Measurements from ENCODE around the gene TIGAR. TPM values are rescaled to one million over a fixed set of nuclear protein-coding genes. Genes with fewer than 3 reads are reported as not detected.

TIGAR gene
- total RNA-seq, 2 experiments from 2014 or later: 5.3 to 7.1 TPM

- H3K27ac ChIP-seq (ENCODE audit: low read depth in 1 of 2, low read length in 2 of 2): peak overlapping the region; percentile 82 to 86
- peaks cover 48% of the 10 kb centered on the region for H3K4me1 Mint-ChIP-seq (ENCODE audit: low read depth)
- intact Hi-C loops (cut with DNase I, micrococcal nuclease): loop anchor here (1.0 to 10.0 kb wide), 2 partner anchors 308 to 399 kb away; partner anchors contain the start of gene PARP11 (in 1 of the 2)
These were observed 48.4 kb upstream of the TIGAR start for GRCh38 chr12:4272424-4273272.

GRCh38 chr12:4273273-4273651 lies 47.8 kb upstream of the TIGAR start:
- Mint-ChIP-seq H3K36me3 (ENCODE audit: low read depth) (peaks cover 73% of the 10 kb centered on the region), H3K27ac (peak overlapping the region; percentile 99), H3K4me1 (ENCODE audit: low read depth) (peaks cover 49% of the 10 kb centered on the region), H3K9me3 (no peaks in the 10 kb centered on the region), H3K27me3 (peaks cover 6% of the 10 kb centered on the region), H3K4me3 (peak overlapping the region; percentile 95)
- no peak for DNase-seq
- no peak for ATAC-seq (ENCODE audit: poor library complexity)
- POLR2A ChIA-PET: interaction anchor here (0.6 to 10.1 kb wide), 16 partner anchors 16 to 400 kb away, joined by 3 to 113 read pairs (median 4); partner anchors contain the start of genes AKAP3, NDUFA9 and PARP11
- no peaks in the 10 kb centered on the region for H3K27me3 ChIP-seq (ENCODE audit: control insufficient read depth in 1 of 2, insufficient read depth in 2 of 2, low read length in 2 of 2)
- peaks cover 25% of the 10 kb centered on the region for H3K36me3 ChIP-seq (ENCODE audit: insufficient read depth, low read length)
- no peaks in the 10 kb centered on the region for H3K9me3 ChIP-seq (ENCODE audit: control insufficient read depth in 1 of 2, insufficient read depth in 1 of 2, low read length in 2 of 2)
- intact Hi-C loops (cut with DNase I, micrococcal nuclease): loop anchor here (10.0 kb wide), 1 partner anchor 308 kb away; no protein-coding TSS in a partner anchor
- TF ChIP-seq CTCF (IDR thresholded peaks at IDR 0.05): no peak
- peak overlapping the region; percentile 82 to 86 for H3K27ac ChIP-seq (ENCODE audit: low read depth in 1 of 2, low read length in 2 of 2)
- CTCF ChIA-PET: interaction anchor here (1.4 kb wide), 2 partner anchors 129 to 166 kb away, joined by 3 to 6 read pairs; no protein-coding TSS in a partner anchor
- peak overlapping the region; percentile 95 for H3K4me3 ChIP-seq (ENCODE audit: low read length)
- peaks cover 73% of the 10 kb centered on the region for H3K4me1 ChIP-seq (ENCODE audit: insufficient read depth, low read length)

More at GRCh38 chr12:4272424-4273272, 48.4 kb upstream of the TIGAR start:
- ChIA-PET CTCF (interaction anchor here (0.8 to 1.4 kb wide), 5 partner anchors 129 to 389 kb away, joined by 3 to 6 read pairs (median 3); no protein-coding TSS in a partner anchor), POLR2A (interaction anchor here (0.6 to 10.1 kb wide), 27 partner anchors 11 to 520 kb away, joined by 3 to 113 read pairs (median 5); partner anchors contain the start of genes AKAP3, CRACR2A, NDUFA9 and PARP11)
- Mint-ChIP-seq H3K36me3 (ENCODE audit: low read depth) (peaks cover 67% of the 10 kb centered on the region), H3K27me3 (peaks cover 6% of the 10 kb centered on the region), H3K9me3 (no peaks in the 10 kb centered on the region), H3K4me3 (peak overlapping the region; percentile 96), H3K27ac (peak overlapping the region; percentile 99)
- ATAC-seq (ENCODE audit: poor library complexity): peak; percentile 18
- DNase-seq: peak; percentile 23 to 87 (median 47)
- H3K27me3 ChIP-seq (ENCODE audit: control insufficient read depth in 1 of 2, insufficient read depth in 2 of 2, low read length in 2 of 2): no peaks in the 10 kb centered on the region
- no peaks in the 10 kb centered on the region for H3K9me3 ChIP-seq (ENCODE audit: control insufficient read depth in 1 of 2, insufficient read depth in 1 of 2, low read length in 2 of 2)
- peaks cover 68% of the 10 kb centered on the region for H3K4me1 ChIP-seq (ENCODE audit: insufficient read depth, low read length)
- TF ChIP-seq CTCF (IDR thresholded peaks at IDR 0.05): no peak
- peaks cover 19% of the 10 kb centered on the region for H3K36me3 ChIP-seq (ENCODE audit: insufficient read depth, low read length)
- H3K4me3 ChIP-seq (ENCODE audit: low read length): peak overlapping the region; percentile 95

- ChIA-PET CTCF (interaction anchor here (1.4 kb wide), 2 partner anchors 130 to 166 kb away, joined by 3 to 6 read pairs; no protein-coding TSS in a partner anchor), POLR2A (interaction anchor here (0.7 to 10.1 kb wide), 16 partner anchors 15 to 401 kb away, joined by 3 to 113 read pairs (median 4); partner anchors contain the start of genes AKAP3, NDUFA9 and PARP11)
- peaks cover 73% of the 10 kb centered on the region for H3K4me1 ChIP-seq (ENCODE audit: insufficient read depth, low read length)
- intact Hi-C loops (cut with DNase I, micrococcal nuclease): loop anchor here (10.0 kb wide), 1 partner anchor 309 kb away; no protein-coding TSS in a partner anchor
- ATAC-seq (ENCODE audit: poor library complexity) (peak; percentile 11), DNase-seq (peak; percentile 53 to 88 (median 63))
- H3K27me3 Mint-ChIP-seq: peaks cover 2% of the 10 kb centered on the region
- no peaks in the 10 kb centered on the region for H3K27me3 ChIP-seq (ENCODE audit: control insufficient read depth in 1 of 2, insufficient read depth in 2 of 2, low read length in 2 of 2)
- H3K36me3 Mint-ChIP-seq (ENCODE audit: low read depth): peaks cover 75% of the 10 kb centered on the region
- peak within 1 kb of the TSS; percentile 96 for H3K4me3 Mint-ChIP-seq
- H3K36me3 ChIP-seq (ENCODE audit: insufficient read depth, low read length): peaks cover 30% of the 10 kb centered on the region
- H3K9me3 ChIP-seq (ENCODE audit: control insufficient read depth in 1 of 2, insufficient read depth in 1 of 2, low read length in 2 of 2): no peaks in the 10 kb centered on the region
- H3K4me1 Mint-ChIP-seq (ENCODE audit: low read depth): peaks cover 49% of the 10 kb centered on the region
- peak within 1 kb of the TSS; percentile 82 to 86 for H3K27ac ChIP-seq (ENCODE audit: low read depth in 1 of 2, low read length in 2 of 2)
- TF ChIP-seq CTCF (IDR thresholded peaks at IDR 0.05): no peak
- peak within 1 kb of the TSS; percentile 95 for H3K4me3 ChIP-seq (ENCODE audit: low read length)
- H3K27ac Mint-ChIP-seq: peak within 1 kb of the TSS; percentile 99
- H3K9me3 Mint-ChIP-seq: no peaks in the 10 kb centered on the region
These were observed 47.2 kb upstream of the TIGAR start, which contains the start of gene CCND2 for GRCh38 chr12:4273652-4274395. Gene CCND2, plus strand, starts transcription at chr12:4273762. Its CDS starts 279 bp downstream, at chr12:4274041.
